ENCODE measurements around the gene SYT2.

DNA sequence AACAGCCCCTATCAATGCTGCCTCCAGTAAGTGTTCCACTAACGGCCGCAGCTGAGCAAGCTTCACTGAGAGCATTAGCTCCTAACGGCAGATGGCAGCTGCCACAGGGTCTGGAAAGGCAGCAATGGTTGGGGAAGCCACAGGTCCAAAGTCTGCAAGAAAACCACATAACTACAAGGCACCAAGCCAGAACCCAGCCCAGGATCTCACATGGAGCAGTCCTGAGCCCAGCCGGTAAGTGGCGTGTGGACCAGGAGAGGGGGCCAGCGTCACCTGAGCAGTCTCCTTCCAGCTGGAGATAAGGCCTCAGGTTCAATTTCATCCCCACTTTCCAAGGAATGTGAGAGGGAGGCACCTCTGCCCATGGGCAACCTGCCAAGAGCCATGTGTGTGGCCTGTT lies 13.2 kb downstream of the SYT2 start:
- TF ChIP-seq, protein P1, sequence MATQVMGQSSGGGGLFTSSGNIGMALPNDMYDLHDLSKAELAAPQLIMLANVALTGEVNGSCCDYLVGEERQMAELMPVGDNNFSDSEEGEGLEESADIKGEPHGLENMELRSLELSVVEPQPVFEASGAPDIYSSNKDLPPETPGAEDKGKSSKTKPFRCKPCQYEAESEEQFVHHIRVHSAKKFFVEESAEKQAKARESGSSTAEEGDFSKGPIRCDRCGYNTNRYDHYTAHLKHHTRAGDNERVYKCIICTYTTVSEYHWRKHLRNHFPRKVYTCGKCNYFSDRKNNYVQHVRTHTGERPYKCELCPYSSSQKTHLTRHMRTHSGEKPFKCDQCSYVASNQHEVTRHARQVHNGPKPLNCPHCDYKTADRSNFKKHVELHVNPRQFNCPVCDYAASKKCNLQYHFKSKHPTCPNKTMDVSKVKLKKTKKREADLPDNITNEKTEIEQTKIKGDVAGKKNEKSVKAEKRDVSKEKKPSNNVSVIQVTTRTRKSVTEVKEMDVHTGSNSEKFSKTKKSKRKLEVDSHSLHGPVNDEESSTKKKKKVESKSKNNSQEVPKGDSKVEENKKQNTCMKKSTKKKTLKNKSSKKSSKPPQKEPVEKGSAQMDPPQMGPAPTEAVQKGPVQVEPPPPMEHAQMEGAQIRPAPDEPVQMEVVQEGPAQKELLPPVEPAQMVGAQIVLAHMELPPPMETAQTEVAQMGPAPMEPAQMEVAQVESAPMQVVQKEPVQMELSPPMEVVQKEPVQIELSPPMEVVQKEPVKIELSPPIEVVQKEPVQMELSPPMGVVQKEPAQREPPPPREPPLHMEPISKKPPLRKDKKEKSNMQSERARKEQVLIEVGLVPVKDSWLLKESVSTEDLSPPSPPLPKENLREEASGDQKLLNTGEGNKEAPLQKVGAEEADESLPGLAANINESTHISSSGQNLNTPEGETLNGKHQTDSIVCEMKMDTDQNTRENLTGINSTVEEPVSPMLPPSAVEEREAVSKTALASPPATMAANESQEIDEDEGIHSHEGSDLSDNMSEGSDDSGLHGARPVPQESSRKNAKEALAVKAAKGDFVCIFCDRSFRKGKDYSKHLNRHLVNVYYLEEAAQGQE (IDR thresholded peaks at IDR 0.05; ENCODE audit: low read depth, low read length): no peak
- TF ChIP-seq, protein P2, sequence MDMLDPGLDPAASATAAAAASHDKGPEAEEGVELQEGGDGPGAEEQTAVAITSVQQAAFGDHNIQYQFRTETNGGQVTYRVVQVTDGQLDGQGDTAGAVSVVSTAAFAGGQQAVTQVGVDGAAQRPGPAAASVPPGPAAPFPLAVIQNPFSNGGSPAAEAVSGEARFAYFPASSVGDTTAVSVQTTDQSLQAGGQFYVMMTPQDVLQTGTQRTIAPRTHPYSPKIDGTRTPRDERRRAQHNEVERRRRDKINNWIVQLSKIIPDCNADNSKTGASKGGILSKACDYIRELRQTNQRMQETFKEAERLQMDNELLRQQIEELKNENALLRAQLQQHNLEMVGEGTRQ (IDR thresholded peaks at IDR 0.05; ENCODE audit: borderline replicate concordance, low read depth, low read length): no peak

All from SK-N-SH (cell line).